H9 (cell line): ENCODE measurements around the gene ITGA11. TPM values are rescaled to one million over a fixed set of nuclear protein-coding genes. Genes with fewer than 3 reads are reported as not detected.
A peak's percentile ranks its signal among the peaks of the same experiment; 100 is the strongest.

Experiments used
- DNase-seq: peaks from one replicate; pipeline ENCODE4 v3.0.0-alpha.2; 2017
- H2AFZ ChIP-seq: one replicate; pipeline ENCODE4 v1.6.1; 2013; ENCODE audit warnings: mild to moderate bottlenecking, low read length, control low read depth, moderate library complexity
- H2AK5ac ChIP-seq: 2 replicates; pipeline ENCODE4 v1.6.1; 2013; ENCODE audit warnings: low read length, control low read depth, mixed read lengths; ENCODE audit not compliant: insufficient read length
- H2BK120ac ChIP-seq: one replicate; pipeline ENCODE4 v1.6.1; 2013; ENCODE audit warnings: low read depth, mild to moderate bottlenecking, low read length, control low read depth, inconsistent platforms; ENCODE audit not compliant: poor library complexity, severe bottlenecking
- H2BK12ac ChIP-seq: 2 replicates; pipeline ENCODE4 v1.6.1; 2013; ENCODE audit warnings: low read length, control low read depth, mixed read lengths, low read depth; ENCODE audit not compliant: insufficient read length
- H2BK15ac ChIP-seq: 2 replicates; pipeline ENCODE4 v1.6.1; 2013; ENCODE audit warnings: low read depth, low read length, control low read depth
- H2BK20ac ChIP-seq: one replicate; pipeline ENCODE4 v1.6.1; 2013; ENCODE audit warnings: low read depth, mild to moderate bottlenecking, low read length, control low read depth, inconsistent platforms; ENCODE audit not compliant: poor library complexity, severe bottlenecking
- H2BK5ac ChIP-seq: 2 replicates; pipeline ENCODE4 v1.6.1; 2013; ENCODE audit warnings: low read length, control low read depth, mixed read lengths; ENCODE audit not compliant: insufficient read length
- H3K14ac ChIP-seq: 2 replicates; pipeline ENCODE4 v1.6.1; 2013; ENCODE audit warnings: low read length, control low read depth; ENCODE audit not compliant: insufficient read depth
- H3K18ac ChIP-seq: 2 replicates; pipeline ENCODE4 v1.6.1; 2013; ENCODE audit warnings: low read depth, mild to moderate bottlenecking, mixed read lengths, low read length, control low read depth; ENCODE audit not compliant: insufficient read length
- H3K23ac ChIP-seq: 2 replicates; pipeline ENCODE4 v1.6.1; 2013; ENCODE audit warnings: low read length, control low read depth, mixed read lengths, low read depth; ENCODE audit not compliant: insufficient read length
- H3K23me2 ChIP-seq: 2 replicates; pipeline ENCODE4 v1.6.1; 2013; ENCODE audit warnings: low read depth, mild to moderate bottlenecking, mixed read lengths, low read length, control low read depth; ENCODE audit not compliant: insufficient read length, poor library complexity, severe bottlenecking
- H3K27ac ChIP-seq: 2 replicates; pipeline ENCODE4 v1.5.1; 2013; ENCODE audit warnings: low read length, control low read depth, mixed read lengths, low read depth; ENCODE audit not compliant: insufficient read length
- H3K27me3 ChIP-seq: 2 replicates; pipeline ENCODE4 v1.6.1; 2013; ENCODE audit warnings: low read length, control low read depth, inconsistent platforms; ENCODE audit not compliant: insufficient read depth
- H3K4ac ChIP-seq: 2 replicates; pipeline ENCODE4 v1.6.1; 2013; ENCODE audit warnings: low read depth, mild to moderate bottlenecking, control low read depth, inconsistent platforms, low read length, moderate library complexity
- H3K4me1 ChIP-seq: 2 replicates; pipeline ENCODE4 v1.6.1; 2013; ENCODE audit warnings: low read length, control low read depth, inconsistent platforms; ENCODE audit not compliant: insufficient read depth
- H3K4me2 ChIP-seq: 2 replicates; pipeline ENCODE4 v1.6.1; 2013; ENCODE audit warnings: low read length, control low read depth, mixed read lengths; ENCODE audit not compliant: insufficient read length, insufficient read depth
- H3K56ac ChIP-seq: 2 replicates; pipeline ENCODE4 v1.6.1; 2013; ENCODE audit warnings: low read depth, mild to moderate bottlenecking, mixed read lengths, low read length, control low read depth; ENCODE audit not compliant: insufficient read length
- H3K79me1 ChIP-seq: 2 replicates; pipeline ENCODE4 v1.6.1; 2013; ENCODE audit warnings: low read depth, mild to moderate bottlenecking, moderate library complexity, low read length, control low read depth, inconsistent platforms; ENCODE audit not compliant: insufficient read depth, poor library complexity, severe bottlenecking
- H3K79me2 ChIP-seq: 2 replicates; pipeline ENCODE4 v1.6.1; 2013; ENCODE audit warnings: low read length, control low read depth, inconsistent platforms; ENCODE audit not compliant: insufficient read depth
- H3K9ac ChIP-seq: 2 replicates; pipeline ENCODE4 v1.6.1; 2013; ENCODE audit warnings: low read length, control low read depth, mixed read lengths; ENCODE audit not compliant: insufficient read length; ENCODE audit errors: extremely low read depth
- H3K9me3 ChIP-seq: one replicate; pipeline ENCODE4 v1.6.1; 2013; ENCODE audit warnings: low read depth, low read length, inconsistent platforms; ENCODE audit not compliant: control insufficient read depth
- H3T11ph ChIP-seq: one replicate; pipeline ENCODE4 v1.6.1; 2013; ENCODE audit warnings: mild to moderate bottlenecking, low read length, control low read depth, inconsistent platforms
- H4K20me1 ChIP-seq: one replicate; pipeline ENCODE4 v1.6.1; 2013; ENCODE audit not compliant: control insufficient read depth, insufficient read length, insufficient read depth
- H4K5ac ChIP-seq: 2 replicates; pipeline ENCODE4 v1.6.1; 2013; ENCODE audit warnings: low read depth, mild to moderate bottlenecking, mixed read lengths, low read length, control low read depth; ENCODE audit not compliant: insufficient read length
- H4K8ac ChIP-seq: replicated peaks from 2 replicates; pipeline ENCODE4 v1.6.1; 2013; ENCODE audit warnings: low read length, control low read depth, mixed read lengths, low read depth; ENCODE audit not compliant: insufficient read length
- H4K91ac ChIP-seq: 2 replicates; pipeline ENCODE4 v1.6.1; 2013; ENCODE audit warnings: low read depth, mild to moderate bottlenecking, moderate library complexity, mixed read lengths, low read length, control low read depth; ENCODE audit not compliant: insufficient read length
- H3K27ac Mint-ChIP-seq, 3 experiments: 2 replicates in 2 of 3; 3 replicates in 1 of 3; pipeline ENCODE4 v1.8.0; 2020 to 2021; ENCODE audit warnings: mixed read lengths in 3 of 3, mild to moderate bottlenecking in 1 of 3, moderate library complexity in 1 of 3
- H3K27me3 Mint-ChIP-seq: 2 replicates; pipeline ENCODE4 v1.8.0; 2021; ENCODE audit warnings: low read depth, mild to moderate bottlenecking, moderate library complexity, mixed read lengths
- H3K36me3 Mint-ChIP-seq, 3 experiments: 2 replicates in 2 of 3; 3 replicates in 1 of 3; pipeline ENCODE4 v1.8.0; 2020 to 2021; ENCODE audit warnings: low read depth in 3 of 3, mixed read lengths in 3 of 3; ENCODE audit not compliant: insufficient read depth in 1 of 3
- H3K4me1 Mint-ChIP-seq, 2 experiments: 2 replicates each; pipeline ENCODE4 v1.8.0; 2020; ENCODE audit warnings: mixed read lengths in 2 of 2
- H3K4me3 Mint-ChIP-seq, 2 experiments: 2 replicates in 1 of 2; 3 replicates in 1 of 2; pipeline ENCODE4 v1.8.0; 2020 to 2021; ENCODE audit warnings: mild to moderate bottlenecking in 2 of 2, mixed read lengths in 2 of 2, moderate library complexity in 1 of 2
- H3K9me3 Mint-ChIP-seq, 2 experiments: 2 replicates in 1 of 2; 3 replicates in 1 of 2; pipeline ENCODE4 v1.8.0; 2020; ENCODE audit warnings: mild to moderate bottlenecking in 2 of 2, mixed read lengths in 2 of 2, moderate library complexity in 1 of 2
- WGBS: extraction: QIAGEN DNeasy Blood & Tissue Kit; methylation state at CpG from one replicate; pipeline ENCODE4 v1.1.7; 2013; ENCODE audit warnings: missing lambda C conversion rate, low lambda C conversion rate, mixed read lengths; ENCODE audit not compliant: insufficient read length; ENCODE audit errors: extremely low coverage; 5-methylcytosine and 5-hydroxymethylcytosine counted together
- total RNA-seq: library from RNA; stranded (reverse); gene quantifications from 2 replicates; pipeline ENCODE4 v1.2.1, GENCODE V29; 2021
- TF ChIP-seq, protein P1 (sequence below): fragments of 200-600 bp; sonication (generic); conservative IDR thresholded peaks from 3 replicates; pipeline ENCODE4 v1.8.0; 2021; ENCODE audit warnings: antibody characterized with exemption, mild to moderate bottlenecking

The ITGA11 gene
- total RNA-seq, 1 experiment from 2014 or later: 0.07 TPM

GRCh38 chr15:68385240-68385561 is 46.8 kb downstream of the ITGA11 start:
- no peak overlapping the region for H4K8ac ChIP-seq
- H3K4me2 ChIP-seq: no peak overlapping the region
- no peaks in the 10 kb centered on the region for H4K20me1 ChIP-seq
- TF ChIP-seq, protein P1, sequence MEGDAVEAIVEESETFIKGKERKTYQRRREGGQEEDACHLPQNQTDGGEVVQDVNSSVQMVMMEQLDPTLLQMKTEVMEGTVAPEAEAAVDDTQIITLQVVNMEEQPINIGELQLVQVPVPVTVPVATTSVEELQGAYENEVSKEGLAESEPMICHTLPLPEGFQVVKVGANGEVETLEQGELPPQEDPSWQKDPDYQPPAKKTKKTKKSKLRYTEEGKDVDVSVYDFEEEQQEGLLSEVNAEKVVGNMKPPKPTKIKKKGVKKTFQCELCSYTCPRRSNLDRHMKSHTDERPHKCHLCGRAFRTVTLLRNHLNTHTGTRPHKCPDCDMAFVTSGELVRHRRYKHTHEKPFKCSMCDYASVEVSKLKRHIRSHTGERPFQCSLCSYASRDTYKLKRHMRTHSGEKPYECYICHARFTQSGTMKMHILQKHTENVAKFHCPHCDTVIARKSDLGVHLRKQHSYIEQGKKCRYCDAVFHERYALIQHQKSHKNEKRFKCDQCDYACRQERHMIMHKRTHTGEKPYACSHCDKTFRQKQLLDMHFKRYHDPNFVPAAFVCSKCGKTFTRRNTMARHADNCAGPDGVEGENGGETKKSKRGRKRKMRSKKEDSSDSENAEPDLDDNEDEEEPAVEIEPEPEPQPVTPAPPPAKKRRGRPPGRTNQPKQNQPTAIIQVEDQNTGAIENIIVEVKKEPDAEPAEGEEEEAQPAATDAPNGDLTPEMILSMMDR: no peak
- H4K91ac ChIP-seq: no peak overlapping the region
- H3K9me3 ChIP-seq: no peaks in the 10 kb centered on the region
- Mint-ChIP-seq H3K4me1 (no peaks in the 10 kb centered on the region), H3K9me3 (no peaks in the 10 kb centered on the region; a peak in 1 of 5 replicates), H3K27ac (no peak overlapping the region; a peak in 1 of 7 replicates), H3K4me3 (no peak overlapping the region), H3K36me3 (peaks cover 0 to 2% (median 0%) of the 10 kb centered on the region in 3 experiments; a peak in 1 of 7 replicates), H3K27me3 (no peaks in the 10 kb centered on the region; the same call in 1 of the 2 replicates)
- H2BK120ac ChIP-seq: no peak overlapping the region
- H3K56ac ChIP-seq: no peak overlapping the region
- H3K79me1 ChIP-seq: no peaks in the 10 kb centered on the region
- H2BK15ac ChIP-seq: no peak overlapping the region
- H3K23me2 ChIP-seq: no peaks in the 10 kb centered on the region
- no peak overlapping the region for H2BK5ac ChIP-seq
- H3K9ac ChIP-seq: no peak overlapping the region
- H3K27ac ChIP-seq: no peak overlapping the region
- H3K14ac ChIP-seq: no peak overlapping the region
- WGBS: no CpG with 5 or more reads among the region's 3 CpGs
- H3K79me2 ChIP-seq: no peaks in the 10 kb centered on the region
- H3K27me3 ChIP-seq: no peaks in the 10 kb centered on the region; the same call in 1 of the 2 replicates
- H3K23ac ChIP-seq: no peak overlapping the region
- H3K4ac ChIP-seq: no peak overlapping the region
- no peaks in the 10 kb centered on the region for H3K4me1 ChIP-seq
- H3K18ac ChIP-seq: no peak overlapping the region
- H2AFZ ChIP-seq: no peak overlapping the region
- no peak overlapping the region for H3T11ph ChIP-seq
- H2BK20ac ChIP-seq: no peak overlapping the region
- DNase-seq: peak; percentile 12
- no peak overlapping the region for H4K5ac ChIP-seq
- no peak overlapping the region for H2AK5ac ChIP-seq
- no peak overlapping the region for H2BK12ac ChIP-seq
